GM19328 (cell line): Measurements from ENCODE around the gene SIRPA.

Source experiments
- ATAC-seq: cut with Tn5 transposase; IDR thresholded peaks from one replicate; pipeline ENCODE4 v1.9.1; 2021; ENCODE audit warnings: mild to moderate bottlenecking, moderate library complexity; ENCODE audit not compliant: unreplicated experiment

The SIRPA gene

GRCh38 chr20:1894951-1895673 is at the start of gene SIRPA:
SIRPA (plus strand) TSS chr20:1895407; CDS start chr20:1895448, 41 bp downstream.
- ATAC-seq: no peak

GRCh38 chr20:1845701-1846100 is 49.5 kb upstream of the SIRPA start:
- ATAC-seq: no peak

GRCh38 chr20:1846341-1846740 is 48.9 kb upstream of the SIRPA start:
- ATAC-seq: no peak

- ATAC-seq: no peak
These were observed 48.3 kb upstream of the SIRPA start for GRCh38 chr20:1846876-1847275.

GRCh38 chr20:1847780-1848179 is 47.4 kb upstream of the SIRPA start:
- no peak for ATAC-seq

GRCh38 chr20:1848373-1848772 is 46.8 kb upstream of the SIRPA start:
- ATAC-seq: no peak

GRCh38 chr20:1851396-1851795 is 43.8 kb upstream of the SIRPA start:
- ATAC-seq: no peak

- ATAC-seq: no peak
These were observed 41.7 kb upstream of the SIRPA start for GRCh38 chr20:1853473-1853872.

GRCh38 chr20:1854246-1854645 is 41.0 kb upstream of the SIRPA start:
- ATAC-seq: no peak

- no peak for ATAC-seq
These were observed 40.1 kb upstream of the SIRPA start for GRCh38 chr20:1855109-1855508.

- ATAC-seq: no peak
These were observed 39.5 kb upstream of the SIRPA start for GRCh38 chr20:1855690-1856089.

GRCh38 chr20:1856424-1856823 is 38.8 kb upstream of the SIRPA start:
- no peak for ATAC-seq

GRCh38 chr20:1857466-1857865 is 37.7 kb upstream of the SIRPA start:
- ATAC-seq: no peak

- ATAC-seq: no peak
These were observed 36.3 kb upstream of the SIRPA start for GRCh38 chr20:1858871-1859270.

GRCh38 chr20:1860446-1860845 is 34.8 kb upstream of the SIRPA start:
- ATAC-seq: no peak

GRCh38 chr20:1861347-1861976 is 33.7 kb upstream of the SIRPA start:
- ATAC-seq: no peak

- no peak for ATAC-seq
These were observed 33.1 kb upstream of the SIRPA start for GRCh38 chr20:1861996-1862662.

- ATAC-seq: no peak
These were observed 32.5 kb upstream of the SIRPA start for GRCh38 chr20:1862663-1863053.

- no peak for ATAC-seq
These were observed 31.9 kb upstream of the SIRPA start for GRCh38 chr20:1863296-1863695.

GRCh38 chr20:1866834-1867233 is 28.4 kb upstream of the SIRPA start:
- ATAC-seq: no peak

- ATAC-seq: no peak
These were observed 27.5 kb upstream of the SIRPA start for GRCh38 chr20:1867495-1868260.
